K562 (cell line): ENCODE data around the gene SLC35B1. TPM values are rescaled to one million over a fixed set of nuclear protein-coding genes. Genes with fewer than 3 reads are reported as not detected.
A peak's percentile ranks its signal among the peaks of the same experiment; 100 is the strongest.

Source experiments
- ARID2 ChIP-seq: fragments of 450-650 bp; IDR thresholded peaks from 2 replicates; pipeline ENCODE4 v1.6.1; 2017; ENCODE audit warnings: antibody characterized with exemption, mild to moderate bottlenecking
- CBX8 ChIP-seq: fragments of 200-600 bp; sonication (generic); IDR thresholded peaks from 2 replicates; pipeline ENCODE4 v1.6.1; 2012; ENCODE audit warnings: borderline replicate concordance, mixed run types, low read depth, mild to moderate bottlenecking, moderate library complexity, mixed read lengths, low read length, control low read depth, inconsistent platforms; ENCODE audit not compliant: poor library complexity, severe bottlenecking; ENCODE audit errors: extremely low read depth
- GATA2 ChIP-seq: sonication (generic); formaldehyde crosslinking; IDR thresholded peaks from 2 replicates; pipeline ENCODE4 v1.4.0; 2020; ENCODE audit warnings: mild to moderate bottlenecking, missing genetic modification reagents
- KAT7 ChIP-seq: sonication (generic); formaldehyde crosslinking; IDR thresholded peaks from 2 replicates; pipeline ENCODE4 v1.8.0; 2022; ENCODE audit warnings: missing genetic modification reagents, mild to moderate bottlenecking, borderline replicate concordance
- MEF2A ChIP-seq: IDR thresholded peaks from 2 replicates; pipeline ENCODE4 v1.6.1; 2011; ENCODE audit warnings: low read depth, mild to moderate bottlenecking, low read length, moderate library complexity; ENCODE audit not compliant: control insufficient read depth
- MYNN ChIP-seq, 2 experiments: sonication (generic); formaldehyde crosslinking in 1 of 2; IDR thresholded peaks; 2 replicates each; pipeline versions ENCODE4 v1.5.0 to v1.6.1; 2016 to 2020; ENCODE audit warnings: antibody characterized with exemption in 1 of 2, missing genetic modification reagents in 1 of 2
- PREB ChIP-seq: sonication (generic); formaldehyde crosslinking; IDR thresholded peaks from 2 replicates; pipeline ENCODE4 v1.8.1; 2023; ENCODE audit warnings: mild to moderate bottlenecking, missing genetic modification reagents
- ZNF586 ChIP-seq: fragments of 450-650 bp; formaldehyde crosslinking; conservative IDR thresholded peaks from 2 replicates; pipeline ENCODE4 v1.4.0; 2020; ENCODE audit warnings: mild to moderate bottlenecking, moderate library complexity
- polyA plus RNA-seq, 8 experiments: library from polyadenylated mRNA; depleted of rRNA in 4 of 8; stranded (reverse) in 5 of 8; unstranded in 3 of 8; fragments of >200 nt; fragmentation: Nextera tagmentation in 2 of 8; fragmentation: Illumina TruSeq in 1 of 8; extraction: Ambion mirVana in 2 of 8; extraction: Trizol in 1 of 8; gene quantifications; 2 replicates each; pipeline versions ENCODE4 v1.2.1 to v1.2.3, GENCODE V29; 2011 to 2014; ENCODE audit warnings: inconsistent platforms in 1 of 8, missing spikeins in 1 of 8
- total RNA-seq, 7 experiments: library from RNA; depleted of rRNA in 6 of 7; stranded (reverse); fragments of >200 nt in 6 of 7; fragmentation: Illumina TruSeq in 2 of 7; extraction: Trizol in 2 of 7; gene quantifications; 2 replicates each; pipeline versions ENCODE4 v1.2.1 to v1.2.3, GENCODE V29; 2011 to 2021; ENCODE audit warnings: low replicate concordance in 1 of 7
- TF ChIP-seq, protein P1 (sequence below), 2 experiments: fragments of 200-800 bp in 1 of 2; sonication (Bioruptor generic) in 1 of 2; sonication (generic) in 1 of 2; formaldehyde crosslinking in 1 of 2; IDR thresholded peaks in 1 of 2; conservative IDR thresholded peaks in 1 of 2; 2 replicates each; pipeline versions ENCODE4 v1.5.0 to v1.6.1; 2016 to 2020; ENCODE audit warnings: missing compliant biosample characterization in 1 of 2, missing genetic modification characterization in 1 of 2, missing genetic modification reagents in 1 of 2

The SLC35B1 gene
- total and polyA plus RNA-seq, 9 of the 15 experiments (the other 6 are each of a cell fraction or from before 2014, with no cell fraction given) = 51.4 to 87.9 (median 66.3) TPM

- TF ChIP-seq, protein P1, sequence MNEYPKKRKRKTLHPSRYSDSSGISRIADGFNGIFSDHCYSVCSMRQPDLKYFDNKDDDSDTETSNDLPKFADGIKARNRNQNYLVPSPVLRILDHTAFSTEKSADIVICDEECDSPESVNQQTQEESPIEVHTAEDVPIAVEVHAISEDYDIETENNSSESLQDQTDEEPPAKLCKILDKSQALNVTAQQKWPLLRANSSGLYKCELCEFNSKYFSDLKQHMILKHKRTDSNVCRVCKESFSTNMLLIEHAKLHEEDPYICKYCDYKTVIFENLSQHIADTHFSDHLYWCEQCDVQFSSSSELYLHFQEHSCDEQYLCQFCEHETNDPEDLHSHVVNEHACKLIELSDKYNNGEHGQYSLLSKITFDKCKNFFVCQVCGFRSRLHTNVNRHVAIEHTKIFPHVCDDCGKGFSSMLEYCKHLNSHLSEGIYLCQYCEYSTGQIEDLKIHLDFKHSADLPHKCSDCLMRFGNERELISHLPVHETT (CRISPR knock-in tag; conservative IDR thresholded peaks at IDR 0.05 in 1 of 2, IDR thresholded peaks at IDR 0.05 in 1 of 2) = 0 out of 4 replicates have a peak, but pooled peaks of 1 of the 2 experiments have one; percentile 21
- TF ChIP-seq MYNN (IDR thresholded peaks at IDR 0.05) (no peak), MYNN (CRISPR knock-in tag; IDR thresholded peaks at IDR 0.05) (no peak), KAT7 (CRISPR knock-in tag) (0 out of 2 replicates have a peak, but pooled peaks have one; percentile 24), CBX8 (no peak), MEF2A (peak; percentile 72; the same call in 1 of the 2 replicates), ZNF586 (CRISPR knock-in tag) (no peak), GATA2 (CRISPR knock-in tag) (no peak), PREB (CRISPR knock-in tag) (no peak), ARID2 (no peak)
Measured at GRCh38 chr17:49741009-49741691, 33.4 kb upstream of the SLC35B1 start (continued).
